GM13977 (cell line): ENCODE results near the gene ZNF678.
"Not testable (repeated sequence)": the region's sequence is repeated elsewhere in the genome, so short reads cannot be mapped to it uniquely, and the experiment has no call there.

Experiments used
- DNase-seq: peaks from one replicate; pipeline ENCODE4 v3.0.0; 2012; ENCODE audit warnings: low spot score
- in situ Hi-C: fragments of 300-500 bp; cut with MboI; formaldehyde crosslinking; loops from one replicate; pipeline ENCODE4 v1.12.0; 2022; ENCODE audit warnings: low sequenced_read_pairs, low pct_unique_long_range_greater_than_20kb, mixed read lengths, inconsistent platforms; ENCODE audit not compliant: unreplicated experiment
- TF ChIP-seq, protein P1 (sequence below): IDR thresholded peaks from 2 replicates; pipeline ENCODE4 v1.5.1; 2012; ENCODE audit warnings: mild to moderate bottlenecking, control low read depth; ENCODE audit not compliant: insufficient read depth; ENCODE audit errors: extremely low read depth, missing control alignments

Gene ZNF678

DNA sequence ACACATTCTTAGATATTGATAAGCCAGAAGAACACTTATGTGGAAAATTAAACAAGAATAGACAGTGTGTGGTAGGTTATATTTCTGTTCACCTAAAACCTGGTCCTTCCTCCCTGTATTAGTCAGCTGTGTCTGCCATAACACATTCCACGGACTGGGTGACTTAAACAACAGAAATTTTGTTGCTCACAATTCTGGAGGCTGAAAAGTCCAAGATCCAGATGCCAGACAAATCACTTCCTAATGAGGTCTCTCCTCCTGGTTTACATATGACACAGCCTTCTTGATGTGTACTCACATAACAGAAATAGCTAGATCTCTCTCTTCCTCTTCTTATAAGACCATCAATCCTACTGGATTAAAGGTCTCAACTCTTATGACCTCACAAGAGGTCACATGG is 146.1 kb downstream of the ZNF678 start:
- in situ Hi-C loops, result no loop called here
- DNase-seq, result no peak
- TF ChIP-seq, protein P1, sequence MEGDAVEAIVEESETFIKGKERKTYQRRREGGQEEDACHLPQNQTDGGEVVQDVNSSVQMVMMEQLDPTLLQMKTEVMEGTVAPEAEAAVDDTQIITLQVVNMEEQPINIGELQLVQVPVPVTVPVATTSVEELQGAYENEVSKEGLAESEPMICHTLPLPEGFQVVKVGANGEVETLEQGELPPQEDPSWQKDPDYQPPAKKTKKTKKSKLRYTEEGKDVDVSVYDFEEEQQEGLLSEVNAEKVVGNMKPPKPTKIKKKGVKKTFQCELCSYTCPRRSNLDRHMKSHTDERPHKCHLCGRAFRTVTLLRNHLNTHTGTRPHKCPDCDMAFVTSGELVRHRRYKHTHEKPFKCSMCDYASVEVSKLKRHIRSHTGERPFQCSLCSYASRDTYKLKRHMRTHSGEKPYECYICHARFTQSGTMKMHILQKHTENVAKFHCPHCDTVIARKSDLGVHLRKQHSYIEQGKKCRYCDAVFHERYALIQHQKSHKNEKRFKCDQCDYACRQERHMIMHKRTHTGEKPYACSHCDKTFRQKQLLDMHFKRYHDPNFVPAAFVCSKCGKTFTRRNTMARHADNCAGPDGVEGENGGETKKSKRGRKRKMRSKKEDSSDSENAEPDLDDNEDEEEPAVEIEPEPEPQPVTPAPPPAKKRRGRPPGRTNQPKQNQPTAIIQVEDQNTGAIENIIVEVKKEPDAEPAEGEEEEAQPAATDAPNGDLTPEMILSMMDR, result no peak

DNA sequence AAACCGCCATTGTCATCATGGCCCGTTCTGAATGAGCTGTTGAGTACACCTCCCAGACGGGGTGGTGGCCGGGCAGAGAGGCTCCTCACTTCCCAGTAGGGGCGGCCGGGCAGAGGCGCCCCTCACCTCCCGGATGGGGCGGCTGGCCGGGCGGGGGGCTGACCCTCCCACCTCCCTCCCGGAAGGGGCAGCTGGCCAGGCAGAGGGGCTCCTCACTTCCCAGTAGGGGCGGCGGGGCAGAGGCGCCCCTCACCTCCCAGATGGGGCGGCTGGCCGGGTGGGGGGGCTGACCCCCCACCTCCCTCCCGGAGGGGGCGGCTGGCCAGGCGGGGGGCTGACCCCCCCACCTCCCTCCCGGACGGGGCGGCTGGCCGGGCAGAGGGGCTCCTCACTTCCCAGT is 147.1 kb downstream of the ZNF678 start:
- in situ Hi-C loops, result not testable (repeated sequence)

DNA sequence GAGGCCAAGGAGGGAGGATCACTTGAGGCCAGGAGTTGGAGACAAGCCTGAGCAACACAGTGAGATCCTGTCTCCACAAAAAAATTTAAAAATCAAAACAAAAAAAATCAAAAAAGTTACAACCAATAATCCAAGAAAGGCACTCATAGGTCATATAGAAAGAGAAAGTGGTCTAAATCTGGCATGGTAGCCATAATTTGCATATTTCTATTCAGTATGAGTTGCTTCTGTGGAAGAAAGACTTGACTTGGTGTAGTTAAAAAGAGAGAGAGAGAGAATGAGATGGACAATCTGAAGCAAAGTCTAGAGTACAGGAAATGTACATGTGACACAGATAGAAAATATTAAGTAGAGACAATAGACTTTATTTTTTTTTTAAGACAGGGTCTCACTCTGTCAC is 149.3 kb downstream of the ZNF678 start:
- DNase-seq, result peak; percentile 57
- TF ChIP-seq, protein P1, result no peak
- in situ Hi-C loops, result no loop called here

More for the DNA sequence above, 147.1 kb downstream of the ZNF678 start:
- DNase-seq, result not testable (repeated sequence)

DNA sequence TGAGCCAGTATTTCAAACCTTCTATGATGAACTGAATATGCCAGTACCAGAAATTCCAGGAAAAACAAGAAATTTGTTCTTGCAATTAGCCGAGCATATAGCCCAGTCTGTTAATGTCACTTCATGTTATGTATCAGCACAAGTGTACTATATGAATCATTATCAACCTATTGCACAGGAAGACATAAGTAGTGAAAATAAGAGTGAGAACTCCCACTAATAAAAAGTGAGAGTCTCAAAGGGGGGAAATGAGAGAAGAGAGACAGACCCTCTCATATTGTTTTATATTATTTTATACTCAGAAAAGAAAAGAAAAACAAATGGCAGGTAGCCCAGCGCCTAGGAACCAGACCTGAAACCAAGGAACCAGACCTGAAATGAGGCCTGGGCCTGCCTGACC is 155.6 kb downstream of the ZNF678 start:
- TF ChIP-seq, protein P1, result no peak
- DNase-seq, result no peak
- in situ Hi-C loops, result no loop called here

DNA sequence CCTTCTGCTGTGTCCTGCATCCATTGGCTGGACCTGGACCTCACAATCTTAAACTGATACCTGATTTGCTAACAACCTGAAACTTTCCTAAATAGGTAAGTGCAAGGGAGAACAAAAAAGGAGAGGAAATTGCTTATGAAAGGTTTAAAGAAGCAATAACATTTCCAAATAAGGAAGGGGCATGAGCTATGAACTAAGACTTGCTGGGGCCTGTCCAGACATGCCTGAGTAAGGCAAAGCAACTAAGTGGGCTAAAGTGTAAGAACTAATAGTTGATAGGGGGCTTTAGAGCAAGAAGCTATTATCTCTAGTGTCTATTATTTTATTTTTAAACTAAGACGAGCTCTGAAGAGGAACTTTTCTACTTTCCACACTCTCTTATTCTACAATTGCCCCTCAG is 160.1 kb downstream of the ZNF678 start:
- no peak for DNase-seq
- in situ Hi-C loops, result no loop called here
- TF ChIP-seq, protein P1, result no peak

DNA sequence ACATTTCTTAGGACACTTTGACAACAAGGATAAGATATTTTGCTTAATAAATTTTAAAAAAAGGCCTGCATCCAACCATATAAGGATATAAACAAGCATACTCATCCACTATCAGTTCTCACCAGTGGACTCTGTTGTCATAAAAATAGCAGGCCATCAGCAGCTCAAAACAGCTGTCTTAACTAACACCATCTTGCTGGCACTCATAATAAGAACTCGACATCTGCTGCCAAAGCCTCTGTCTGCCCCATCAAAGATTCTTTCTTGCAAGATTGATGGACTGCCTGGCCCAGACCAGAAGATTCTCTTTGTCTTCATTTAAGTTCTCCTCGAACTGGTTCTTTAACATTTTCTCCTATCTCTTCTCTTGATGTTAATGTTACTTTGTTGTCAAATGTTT is 161.7 kb downstream of the ZNF678 start:
- no peak for DNase-seq
- in situ Hi-C loops, result no loop called here
- TF ChIP-seq, protein P1, result no peak

DNA sequence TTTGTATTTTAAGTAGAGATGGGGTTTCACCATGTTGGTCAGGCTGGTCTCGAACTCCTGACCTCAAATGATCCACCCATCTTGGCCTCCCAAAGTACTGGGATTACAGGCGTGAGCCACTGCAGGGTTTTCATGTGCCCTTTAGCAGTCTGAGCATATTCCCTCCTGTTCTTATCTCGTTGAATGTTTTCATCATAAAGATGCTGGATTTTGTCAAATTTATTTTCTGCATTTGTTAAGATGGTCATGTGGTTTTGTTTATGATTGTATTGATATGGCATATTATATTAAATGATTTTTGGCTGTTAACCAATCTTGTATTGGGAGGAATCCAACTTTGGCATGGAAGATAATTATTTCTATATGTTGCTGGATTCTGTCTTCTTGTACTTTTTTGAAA is 163.0 kb downstream of the ZNF678 start:
- TF ChIP-seq, protein P1, result no peak
- no peak for DNase-seq
- in situ Hi-C loops, result no loop called here
